IgD-negative memory B cell (primary cell): ENCODE data around the gene DOK5. TPM values are rescaled to one million over a fixed set of nuclear protein-coding genes. Genes with fewer than 3 reads are reported as not detected.
A peak's percentile ranks its signal among the peaks of the same experiment; 100 is the strongest.

Experiments used
- H3K27ac Mint-ChIP-seq, 3 donors: one replicate each; pipeline ENCODE4 v1.8.0; 2020 to 2022; ENCODE audit warnings: mild to moderate bottlenecking in 3 of 3, mixed read lengths in 3 of 3, moderate library complexity in 1 of 3
- H3K27me3 Mint-ChIP-seq: one replicate; pipeline ENCODE4 v1.8.0; 2021; ENCODE audit warnings: mixed read lengths
- H3K36me3 Mint-ChIP-seq: one replicate; pipeline ENCODE4 v1.8.0; 2020; ENCODE audit warnings: mild to moderate bottlenecking, mixed read lengths
- H3K4me1 Mint-ChIP-seq, 3 donors: one replicate each; pipeline ENCODE4 v1.8.0; 2020 to 2022; ENCODE audit warnings: mixed read lengths in 3 of 3, mild to moderate bottlenecking in 1 of 3
- H3K4me3 Mint-ChIP-seq, 4 donors: one replicate each; pipeline ENCODE4 v1.8.0; 2020 to 2022; ENCODE audit warnings: mild to moderate bottlenecking in 4 of 4, mixed read lengths in 4 of 4, moderate library complexity in 3 of 4
- H3K9me3 Mint-ChIP-seq, 3 donors: one replicate each; pipeline ENCODE4 v1.8.0; 2020 to 2021; ENCODE audit warnings: mixed read lengths in 3 of 3, mild to moderate bottlenecking in 1 of 3
- polyA plus RNA-seq: library from polyadenylated mRNA; unstranded; fragments of 300-500 nt; fragmentation: Illumina TruSeq; gene quantifications from one replicate; pipeline ENCODE4 v1.2.3, GENCODE V29; 2021

Gene DOK5
- polyA plus RNA-seq, 1 donor from 2014 or later: not detected

DNA sequence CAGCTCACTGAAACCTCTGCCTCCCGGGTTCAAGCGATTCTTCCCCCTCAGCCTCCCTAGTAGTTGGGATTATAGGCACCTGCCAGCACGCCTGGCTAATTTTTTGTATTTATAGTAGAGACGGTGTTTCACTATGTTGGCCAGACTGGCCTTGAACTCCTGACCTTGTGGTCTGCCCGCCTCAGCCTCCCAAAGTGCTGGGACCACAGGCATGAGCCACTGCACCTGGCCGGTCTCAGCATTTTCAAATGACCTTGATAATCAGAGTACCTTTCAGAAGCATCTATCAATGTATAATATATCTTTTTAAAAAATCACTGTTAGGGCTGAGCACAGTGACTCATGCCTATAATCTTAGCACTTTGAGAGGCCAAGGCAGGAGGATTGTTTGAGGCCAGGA is 143.0 kb downstream of the DOK5 start:
- no peaks in the 10 kb centered on the region for H3K4me1 Mint-ChIP-seq
- H3K36me3 Mint-ChIP-seq: no peaks in the 10 kb centered on the region
- no peak overlapping the region for H3K27ac Mint-ChIP-seq
- H3K9me3 Mint-ChIP-seq: peaks cover 0 to 2% (median 0%) of the 10 kb centered on the region in 3 donors
- H3K27me3 Mint-ChIP-seq: peaks cover 1% of the 10 kb centered on the region
- H3K4me3 Mint-ChIP-seq: no peak overlapping the region

DNA sequence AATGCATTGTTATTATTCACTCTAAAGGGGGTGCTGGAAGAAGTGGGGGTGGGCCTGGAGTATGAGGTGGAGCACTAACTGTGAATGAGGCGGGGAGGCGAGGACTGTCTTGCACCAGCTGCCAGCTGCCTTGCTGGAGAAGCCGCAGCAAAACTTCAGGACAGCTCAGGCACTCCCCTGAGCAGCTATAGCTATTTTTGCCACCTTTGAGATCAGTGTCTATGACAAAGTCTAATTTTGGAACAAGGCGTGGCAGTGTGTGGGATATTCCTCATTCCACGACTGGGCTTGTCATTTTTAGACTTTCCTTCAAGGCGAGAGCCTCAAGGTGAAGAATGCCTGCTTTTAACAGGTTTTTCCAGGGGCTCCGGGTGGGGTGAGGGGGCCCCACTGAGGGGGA is 143.8 kb downstream of the DOK5 start:
- no peaks in the 10 kb centered on the region for H3K4me1 Mint-ChIP-seq
- peaks cover 1% of the 10 kb centered on the region for H3K27me3 Mint-ChIP-seq
- no peak overlapping the region for H3K27ac Mint-ChIP-seq
- no peaks in the 10 kb centered on the region for H3K36me3 Mint-ChIP-seq
- H3K4me3 Mint-ChIP-seq: no peak overlapping the region
- peaks cover 0 to 2% (median 0%) of the 10 kb centered on the region in 3 donors for H3K9me3 Mint-ChIP-seq

DNA sequence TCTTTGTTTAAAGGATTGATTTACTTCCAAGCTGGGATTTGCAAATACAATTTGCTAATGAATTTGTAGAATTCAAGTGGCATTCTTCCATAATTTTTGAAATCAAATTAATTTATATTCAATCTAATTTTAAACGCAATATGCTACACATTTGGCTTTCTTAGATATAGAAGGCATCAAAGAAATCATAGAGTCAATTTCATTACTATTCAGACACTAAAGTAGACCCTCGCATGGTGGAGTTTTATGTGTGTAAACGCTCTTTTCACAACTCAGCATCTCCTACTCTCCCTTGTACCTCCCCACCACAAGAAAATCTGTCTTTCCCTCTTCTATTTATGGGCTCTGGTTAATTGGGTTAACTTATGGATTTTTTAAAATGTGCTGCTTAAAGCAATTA is 144.3 kb downstream of the DOK5 start:
- peaks cover 1% of the 10 kb centered on the region for H3K27me3 Mint-ChIP-seq
- no peaks in the 10 kb centered on the region for H3K36me3 Mint-ChIP-seq
- no peak overlapping the region for H3K4me3 Mint-ChIP-seq
- H3K9me3 Mint-ChIP-seq: peaks cover 0 to 2% (median 0%) of the 10 kb centered on the region in 3 donors
- no peaks in the 10 kb centered on the region for H3K4me1 Mint-ChIP-seq
- H3K27ac Mint-ChIP-seq: no peak overlapping the region

DNA sequence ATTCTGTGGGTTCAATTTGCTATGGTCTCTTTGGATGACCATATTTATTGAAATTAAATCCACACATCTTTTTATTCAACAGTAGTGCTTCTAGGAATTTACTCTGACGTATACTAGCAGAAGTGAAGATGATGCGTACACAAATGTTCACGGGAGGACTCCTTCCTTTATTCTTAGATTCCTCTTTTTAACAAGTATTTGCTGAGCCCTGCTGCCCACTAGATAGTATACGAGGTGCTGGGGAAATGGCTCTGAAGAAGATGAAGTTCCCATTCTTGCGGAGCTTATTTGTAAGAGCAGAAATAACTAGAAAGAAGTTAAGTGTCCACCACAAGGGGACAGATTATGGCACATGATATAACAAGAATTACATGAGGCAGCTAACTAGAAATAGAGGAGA is 145.2 kb downstream of the DOK5 start:
- H3K4me1 Mint-ChIP-seq: no peaks in the 10 kb centered on the region
- H3K36me3 Mint-ChIP-seq: no peaks in the 10 kb centered on the region
- H3K4me3 Mint-ChIP-seq: no peak overlapping the region
- peaks cover 5% of the 10 kb centered on the region for H3K27me3 Mint-ChIP-seq
- peaks cover 0 to 2% (median 0%) of the 10 kb centered on the region in 3 donors for H3K9me3 Mint-ChIP-seq
- no peak overlapping the region for H3K27ac Mint-ChIP-seq

DNA sequence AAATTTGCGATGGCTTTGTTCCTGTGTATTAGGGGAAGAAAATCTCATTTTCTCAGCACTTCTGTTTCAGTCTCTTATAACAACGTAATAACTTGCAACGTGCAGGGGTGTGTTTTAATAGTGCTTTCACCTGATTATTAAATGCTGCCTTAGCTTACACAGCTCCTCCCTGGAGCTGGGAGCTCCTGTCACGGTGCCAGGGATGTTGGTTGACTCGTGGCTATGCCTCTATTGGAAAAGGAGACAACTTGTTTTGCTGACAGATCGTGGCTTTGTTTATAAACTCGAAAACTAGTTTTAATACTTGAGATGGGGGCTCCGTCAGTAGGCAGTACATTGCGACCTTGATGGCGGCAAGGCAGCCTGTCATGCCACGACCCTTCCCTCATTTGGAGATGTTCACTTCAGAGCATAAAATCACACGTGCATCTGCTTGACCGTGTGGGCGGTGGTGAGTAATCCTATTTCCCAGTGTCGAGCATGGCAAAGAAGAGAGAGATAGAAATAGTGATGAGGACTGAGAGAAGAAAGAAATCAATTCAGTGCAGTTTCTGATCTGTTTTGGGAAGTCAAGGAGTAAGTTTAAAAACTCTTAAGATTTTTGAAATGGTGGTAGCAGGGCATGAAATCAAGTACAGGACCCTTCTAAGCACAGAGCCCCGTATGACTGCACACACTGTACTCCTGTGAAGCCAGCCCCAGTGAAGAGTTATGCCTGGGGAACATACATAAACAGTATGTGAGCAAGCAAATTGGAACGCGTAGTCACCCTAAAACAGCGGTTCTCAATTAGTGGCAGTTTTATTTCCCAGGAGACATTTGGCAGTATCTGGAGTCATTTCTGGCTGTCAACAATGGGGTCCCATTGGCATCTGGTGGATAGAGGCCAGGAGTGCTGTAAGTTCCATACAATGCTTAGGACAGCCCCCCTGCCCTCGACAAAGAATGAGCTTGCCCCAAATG is 147.2 kb downstream of the DOK5 start:
- Mint-ChIP-seq H3K9me3 (peaks cover 0 to 2% (median 0%) of the 10 kb centered on the region in 3 donors), H3K27me3 (peaks cover 6% of the 10 kb centered on the region), H3K36me3 (no peaks in the 10 kb centered on the region), H3K4me3 (no peak overlapping the region), H3K27ac (no peak overlapping the region), H3K4me1 (no peaks in the 10 kb centered on the region)

- Mint-ChIP-seq H3K27ac (no peak overlapping the region), H3K27me3 (peaks cover 6% of the 10 kb centered on the region), H3K4me3 (no peak overlapping the region), H3K4me1 (no peaks in the 10 kb centered on the region), H3K9me3 (peaks cover 0 to 2% (median 0%) of the 10 kb centered on the region in 3 donors), H3K36me3 (no peaks in the 10 kb centered on the region)
Measured at GRCh38 chr20:54623991-54624569, 148.7 kb downstream of the DOK5 start.

DNA sequence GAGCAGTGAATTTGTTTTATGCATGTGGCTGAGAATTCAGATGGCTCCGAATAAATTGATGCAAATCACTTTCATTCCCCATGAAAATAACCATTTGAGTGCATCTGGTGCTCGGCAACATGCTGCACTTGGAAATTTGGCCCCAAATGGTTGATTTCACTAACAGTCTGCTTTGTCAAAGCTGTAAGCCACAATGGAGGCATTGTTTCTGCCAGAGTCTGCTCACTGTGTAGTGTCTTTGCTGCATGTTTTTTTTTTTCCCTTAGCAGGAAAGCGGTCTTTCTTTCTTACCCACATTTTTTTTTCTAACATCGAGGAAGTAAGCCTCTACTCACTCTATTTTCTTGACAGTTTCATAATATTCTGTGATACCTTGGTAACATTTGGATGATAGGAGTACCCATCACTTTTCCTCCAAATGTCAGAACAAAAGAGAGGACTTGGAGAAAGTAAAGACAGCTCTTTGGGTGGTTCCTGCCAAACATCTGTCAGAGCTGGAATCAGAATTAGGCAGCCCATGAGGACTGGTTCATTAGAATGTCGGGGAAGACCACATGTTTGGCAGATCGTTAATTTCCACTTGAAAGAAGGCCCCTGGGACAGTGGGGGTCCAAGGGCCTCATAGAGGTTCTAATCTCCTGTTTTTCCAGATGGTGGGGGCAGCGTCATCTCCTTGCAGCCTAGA is 149.5 kb downstream of the DOK5 start:
- H3K4me3 Mint-ChIP-seq: no peak overlapping the region
- peaks cover 7% of the 10 kb centered on the region for H3K27me3 Mint-ChIP-seq
- no peaks in the 10 kb centered on the region for H3K36me3 Mint-ChIP-seq
- H3K27ac Mint-ChIP-seq: no peak overlapping the region
- H3K9me3 Mint-ChIP-seq: peaks cover 0 to 2% (median 0%) of the 10 kb centered on the region in 3 donors
- H3K4me1 Mint-ChIP-seq: no peaks in the 10 kb centered on the region

- Mint-ChIP-seq H3K27ac (no peak overlapping the region), H3K27me3 (peaks cover 7% of the 10 kb centered on the region), H3K36me3 (no peaks in the 10 kb centered on the region), H3K9me3 (peaks cover 0 to 2% (median 0%) of the 10 kb centered on the region in 3 donors), H3K4me3 (no peak overlapping the region), H3K4me1 (peaks cover 0 to 3% (median 0%) of the 10 kb centered on the region in 3 donors)
Measured at GRCh38 chr20:54625497-54625896, 150.1 kb downstream of the DOK5 start.

GRCh38 chr20:54626126-54626525 is 150.7 kb downstream of the DOK5 start:
- H3K4me3 Mint-ChIP-seq: no peak overlapping the region
- H3K4me1 Mint-ChIP-seq: peaks cover 0 to 3% (median 0%) of the 10 kb centered on the region in 3 donors
- H3K9me3 Mint-ChIP-seq: no peaks in the 10 kb centered on the region
- H3K36me3 Mint-ChIP-seq: no peaks in the 10 kb centered on the region
- peaks cover 7% of the 10 kb centered on the region for H3K27me3 Mint-ChIP-seq
- H3K27ac Mint-ChIP-seq: no peak overlapping the region

DNA sequence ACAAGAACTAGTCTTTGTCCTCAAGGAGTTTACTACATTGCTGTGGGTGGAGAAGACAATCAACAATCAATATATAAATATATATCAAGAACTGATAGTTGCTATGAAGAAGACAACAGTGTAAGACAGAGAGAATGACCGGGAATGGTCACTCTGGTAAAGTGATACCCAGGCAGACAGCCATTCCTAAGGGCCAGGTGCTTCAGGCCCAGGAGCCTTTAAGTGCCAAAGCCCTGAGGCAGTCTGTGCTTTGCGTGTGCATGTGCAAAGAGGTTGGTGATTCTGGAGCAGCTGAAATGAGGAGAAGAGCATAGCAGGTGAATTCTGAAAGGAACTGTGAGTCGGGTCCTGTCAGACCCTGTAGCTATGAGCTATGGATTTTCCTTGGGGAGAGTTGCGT is 154.2 kb downstream of the DOK5 start:
- no peak overlapping the region for H3K4me3 Mint-ChIP-seq
- H3K36me3 Mint-ChIP-seq: no peaks in the 10 kb centered on the region
- peaks cover 6% of the 10 kb centered on the region for H3K27me3 Mint-ChIP-seq
- no peak overlapping the region for H3K27ac Mint-ChIP-seq
- H3K4me1 Mint-ChIP-seq: peaks cover 11 to 13% (median 11%) of the 10 kb centered on the region in 3 donors
- no peaks in the 10 kb centered on the region for H3K9me3 Mint-ChIP-seq

GRCh38 chr20:54630582-54630981 is 155.2 kb downstream of the DOK5 start:
- Mint-ChIP-seq H3K4me3 (no peak overlapping the region), H3K9me3 (no peaks in the 10 kb centered on the region)

GRCh38 chr20:54631059-54631458 is 155.7 kb downstream of the DOK5 start:
- Mint-ChIP-seq H3K27me3 (peaks cover 1% of the 10 kb centered on the region), H3K4me1 (peaks cover 11 to 13% (median 11%) of the 10 kb centered on the region in 3 donors), H3K36me3 (no peaks in the 10 kb centered on the region), H3K9me3 (no peaks in the 10 kb centered on the region), H3K27ac (no peak overlapping the region), H3K4me3 (no peak overlapping the region)

More at GRCh38 chr20:54630582-54630981, 155.2 kb downstream of the DOK5 start:
- Mint-ChIP-seq H3K27me3 (peaks cover 2% of the 10 kb centered on the region), H3K36me3 (no peaks in the 10 kb centered on the region), H3K4me1 (peaks cover 11 to 13% (median 11%) of the 10 kb centered on the region in 3 donors), H3K27ac (no peak overlapping the region)

DNA sequence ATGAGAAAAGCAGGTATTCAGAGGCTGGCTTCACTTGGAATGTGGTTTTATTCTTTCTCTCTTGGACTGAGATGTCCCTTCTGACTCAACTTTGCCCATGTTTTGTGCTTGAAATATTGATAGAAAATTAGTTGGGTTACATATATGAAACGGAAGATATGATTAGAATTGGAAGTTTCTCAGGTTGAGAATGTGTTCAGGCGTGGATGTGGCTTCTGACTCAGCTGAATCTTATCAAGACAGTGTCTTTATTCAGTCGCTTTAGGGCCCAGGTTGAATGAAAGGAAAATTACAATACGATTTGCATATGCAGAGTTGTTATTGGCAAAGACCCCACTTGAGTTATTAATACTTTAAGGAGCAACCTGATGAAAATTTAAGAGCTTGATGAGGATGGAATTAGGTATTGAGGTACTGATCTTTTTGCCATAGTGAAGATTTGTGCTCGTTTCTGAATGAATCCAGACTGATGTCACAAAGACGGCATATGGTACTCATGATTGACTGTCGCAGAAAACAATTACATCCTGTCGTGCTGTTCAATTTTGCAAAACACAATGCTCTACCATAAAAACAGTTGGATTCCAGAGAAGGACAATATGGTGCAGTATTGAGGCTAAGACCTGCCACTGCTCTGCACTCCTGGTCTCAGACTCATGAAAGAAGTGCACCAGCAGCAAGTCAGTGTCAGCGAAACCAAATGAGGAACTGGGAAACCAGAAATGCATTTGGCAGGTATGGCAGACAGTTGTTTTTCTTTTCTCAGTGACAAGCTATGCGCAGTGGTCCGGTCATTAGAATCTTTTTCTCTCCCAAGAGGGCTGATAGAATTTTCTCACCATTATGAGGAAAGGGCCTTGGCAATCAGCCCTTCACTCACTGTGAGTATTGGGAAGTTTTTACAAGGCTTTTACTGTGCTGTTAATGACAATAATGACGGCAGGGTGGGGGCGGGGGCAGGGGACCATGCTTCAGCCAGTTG is 158.3 kb downstream of the DOK5 start:
- Mint-ChIP-seq H3K27ac (no peak overlapping the region), H3K4me3 (peak overlapping the region in 3 of 4 donors; percentile 53 to 86 (median 82)), H3K27me3 (peaks cover 1% of the 10 kb centered on the region), H3K9me3 (no peaks in the 10 kb centered on the region), H3K4me1 (peaks cover 11 to 16% (median 13%) of the 10 kb centered on the region in 3 donors), H3K36me3 (no peaks in the 10 kb centered on the region)

DNA sequence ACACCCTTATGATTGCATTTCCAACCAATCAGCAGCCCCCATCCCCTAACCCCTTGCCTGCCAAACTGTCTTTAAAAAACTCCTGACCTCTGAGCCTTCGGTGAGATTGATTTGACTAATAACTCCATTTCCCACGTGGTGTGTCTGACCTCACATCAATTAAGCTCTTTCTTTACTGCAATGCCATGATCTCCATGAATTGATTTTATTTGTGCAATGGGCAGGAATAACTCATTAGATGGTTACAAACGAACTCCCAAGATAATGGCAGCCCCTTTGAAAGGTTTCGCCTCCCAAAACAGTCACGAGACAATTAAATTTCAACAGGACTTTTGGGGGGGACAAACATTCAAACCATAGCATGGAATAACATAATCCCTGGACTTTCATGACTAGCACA is 161.2 kb downstream of the DOK5 start:
- no peak overlapping the region for H3K4me3 Mint-ChIP-seq
- H3K9me3 Mint-ChIP-seq: no peaks in the 10 kb centered on the region
- H3K27ac Mint-ChIP-seq: peak overlapping the region in 1 of 3 donors; percentile 64
- H3K27me3 Mint-ChIP-seq: peaks cover 4% of the 10 kb centered on the region
- no peaks in the 10 kb centered on the region for H3K36me3 Mint-ChIP-seq
- H3K4me1 Mint-ChIP-seq: peaks cover 10 to 16% (median 11%) of the 10 kb centered on the region in 3 donors
